GM12801 (cell line): ENCODE measurements around the gene PCDH15.

Experiments
- TF ChIP-seq, protein P1 (sequence below): IDR thresholded peaks from one replicate; pipeline ENCODE4 v1.5.1; 2011; ENCODE audit warnings: control low read depth; ENCODE audit not compliant: insufficient read length; ENCODE audit errors: extremely low read depth

PCDH15 gene

DNA sequence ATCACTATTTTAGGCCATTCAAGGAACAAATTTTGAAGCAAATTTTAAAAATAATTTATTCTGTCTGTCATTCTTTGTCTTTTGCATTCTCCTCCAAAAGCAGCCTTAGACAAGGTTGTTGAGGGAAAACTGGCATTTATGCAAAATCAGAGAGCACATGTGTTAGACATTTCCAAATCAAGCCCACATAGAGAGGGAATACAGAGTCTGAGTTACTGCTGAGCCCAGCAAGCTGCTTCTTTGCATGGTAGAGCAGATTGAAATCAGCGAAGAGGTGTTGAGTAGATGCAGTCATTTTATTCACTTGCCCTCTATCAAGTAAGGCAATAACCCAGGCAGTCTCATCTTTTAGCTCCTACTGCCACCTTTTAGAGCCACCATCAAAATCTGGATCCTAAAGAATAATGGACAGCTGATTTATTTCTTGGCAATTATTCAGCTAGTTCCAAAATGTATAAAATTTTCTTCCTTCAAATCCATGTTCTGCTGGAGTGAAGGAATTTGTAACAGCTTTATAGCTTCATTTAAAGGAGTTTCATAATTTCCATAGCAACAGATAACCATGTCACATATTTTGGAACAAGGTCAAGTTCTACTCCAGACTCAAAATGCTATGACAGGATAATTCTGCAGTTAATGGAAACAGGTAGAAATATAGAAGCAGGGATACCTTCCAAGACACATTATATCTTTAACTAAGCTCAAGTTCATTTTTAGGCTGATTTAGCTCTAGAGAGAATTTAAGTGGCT lies 7.3 kb upstream of the PCDH15 start:
- TF ChIP-seq, protein P1, sequence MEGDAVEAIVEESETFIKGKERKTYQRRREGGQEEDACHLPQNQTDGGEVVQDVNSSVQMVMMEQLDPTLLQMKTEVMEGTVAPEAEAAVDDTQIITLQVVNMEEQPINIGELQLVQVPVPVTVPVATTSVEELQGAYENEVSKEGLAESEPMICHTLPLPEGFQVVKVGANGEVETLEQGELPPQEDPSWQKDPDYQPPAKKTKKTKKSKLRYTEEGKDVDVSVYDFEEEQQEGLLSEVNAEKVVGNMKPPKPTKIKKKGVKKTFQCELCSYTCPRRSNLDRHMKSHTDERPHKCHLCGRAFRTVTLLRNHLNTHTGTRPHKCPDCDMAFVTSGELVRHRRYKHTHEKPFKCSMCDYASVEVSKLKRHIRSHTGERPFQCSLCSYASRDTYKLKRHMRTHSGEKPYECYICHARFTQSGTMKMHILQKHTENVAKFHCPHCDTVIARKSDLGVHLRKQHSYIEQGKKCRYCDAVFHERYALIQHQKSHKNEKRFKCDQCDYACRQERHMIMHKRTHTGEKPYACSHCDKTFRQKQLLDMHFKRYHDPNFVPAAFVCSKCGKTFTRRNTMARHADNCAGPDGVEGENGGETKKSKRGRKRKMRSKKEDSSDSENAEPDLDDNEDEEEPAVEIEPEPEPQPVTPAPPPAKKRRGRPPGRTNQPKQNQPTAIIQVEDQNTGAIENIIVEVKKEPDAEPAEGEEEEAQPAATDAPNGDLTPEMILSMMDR, result no peak

DNA sequence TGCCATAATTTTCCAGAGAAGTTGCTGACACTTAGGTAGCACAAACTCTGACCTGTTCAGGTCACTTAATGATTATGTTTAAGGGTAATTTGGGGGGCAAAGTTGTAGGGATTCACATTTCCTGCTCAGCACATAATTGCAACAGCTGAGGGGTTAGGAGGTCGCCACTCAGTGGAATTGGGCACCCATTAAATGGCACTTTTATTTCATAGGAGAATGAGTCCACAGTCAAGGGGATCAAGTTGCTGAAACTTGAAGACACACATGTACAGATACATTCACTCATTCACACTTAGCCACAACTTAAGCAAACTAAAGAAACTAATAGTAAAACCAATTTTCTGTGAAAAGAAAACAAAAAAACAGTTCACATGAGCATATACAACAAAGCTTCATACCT lies 1.5 kb downstream of the PCDH15 start:
- TF ChIP-seq, protein P1, result no peak

DNA sequence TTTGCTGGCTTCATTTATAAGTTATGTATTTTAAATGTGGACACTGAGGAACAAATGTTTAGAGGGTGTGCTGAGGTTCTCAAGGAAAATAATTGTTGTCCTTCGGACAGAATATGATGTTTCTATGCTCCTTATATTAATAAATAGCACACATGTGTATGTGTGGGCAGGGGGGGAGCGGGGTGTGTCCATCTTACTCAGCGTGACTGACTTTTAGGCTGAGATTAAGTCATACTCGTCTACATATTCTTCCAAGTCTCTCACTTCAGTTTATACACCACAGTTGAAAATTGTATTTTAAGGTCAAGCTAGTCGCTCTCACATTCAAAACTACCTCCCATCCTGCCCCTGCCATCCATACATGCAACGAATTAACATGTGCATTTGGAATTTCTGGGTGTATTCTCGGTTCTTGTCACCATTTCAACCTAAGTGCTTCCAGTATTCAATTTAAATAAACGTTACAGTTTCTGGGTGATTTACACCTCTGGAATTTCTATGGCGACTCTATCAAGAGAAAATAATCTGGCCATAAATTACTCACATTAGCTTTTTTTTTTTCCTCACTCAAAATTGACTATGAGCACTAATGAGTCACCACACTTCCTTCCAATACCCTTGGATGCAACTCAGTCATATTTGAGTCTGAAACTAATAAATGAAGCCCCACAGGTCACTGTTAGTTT lies 3.3 kb downstream of the PCDH15 start:
- TF ChIP-seq, protein P1, result no peak

DNA sequence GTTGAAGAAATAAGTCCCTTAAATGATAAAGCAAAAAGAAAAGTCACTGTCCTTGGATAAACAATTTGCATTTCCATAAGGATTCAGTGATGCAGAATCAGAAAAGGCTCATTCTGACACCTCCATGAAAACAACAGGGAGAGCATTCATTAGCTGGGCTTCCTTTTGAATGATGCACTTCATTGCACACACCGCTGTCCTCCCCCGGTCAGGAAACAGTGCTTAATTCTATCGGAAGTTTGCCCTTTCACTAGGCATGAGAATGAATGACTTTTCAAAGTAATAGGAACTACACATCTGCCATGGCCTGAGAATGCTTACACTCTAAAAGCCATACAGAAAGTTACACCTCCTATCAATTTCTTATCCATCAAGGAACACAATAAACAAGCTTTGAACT lies 4.2 kb downstream of the PCDH15 start:
- TF ChIP-seq, protein P1, result no peak

DNA sequence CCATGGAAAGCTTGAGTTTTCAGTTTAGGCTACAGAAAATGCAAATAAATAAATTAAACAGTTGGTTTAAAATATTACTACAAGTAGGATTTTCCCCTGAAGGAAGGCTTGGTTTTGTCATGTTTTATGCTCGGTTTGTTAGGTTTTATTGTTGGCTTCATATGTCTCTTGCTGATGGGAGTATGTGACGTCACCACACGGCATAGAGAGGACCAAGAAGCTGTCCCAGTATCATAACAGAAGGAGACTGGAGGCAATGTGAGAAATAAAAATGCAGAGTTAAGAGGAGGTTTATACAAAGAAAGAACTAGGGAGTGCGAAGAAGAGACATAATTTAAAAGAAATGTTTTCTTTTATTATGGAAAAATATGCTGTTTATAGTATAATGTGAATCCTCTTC lies 24.4 kb downstream of the PCDH15 start:
- TF ChIP-seq, protein P1, result no peak

DNA sequence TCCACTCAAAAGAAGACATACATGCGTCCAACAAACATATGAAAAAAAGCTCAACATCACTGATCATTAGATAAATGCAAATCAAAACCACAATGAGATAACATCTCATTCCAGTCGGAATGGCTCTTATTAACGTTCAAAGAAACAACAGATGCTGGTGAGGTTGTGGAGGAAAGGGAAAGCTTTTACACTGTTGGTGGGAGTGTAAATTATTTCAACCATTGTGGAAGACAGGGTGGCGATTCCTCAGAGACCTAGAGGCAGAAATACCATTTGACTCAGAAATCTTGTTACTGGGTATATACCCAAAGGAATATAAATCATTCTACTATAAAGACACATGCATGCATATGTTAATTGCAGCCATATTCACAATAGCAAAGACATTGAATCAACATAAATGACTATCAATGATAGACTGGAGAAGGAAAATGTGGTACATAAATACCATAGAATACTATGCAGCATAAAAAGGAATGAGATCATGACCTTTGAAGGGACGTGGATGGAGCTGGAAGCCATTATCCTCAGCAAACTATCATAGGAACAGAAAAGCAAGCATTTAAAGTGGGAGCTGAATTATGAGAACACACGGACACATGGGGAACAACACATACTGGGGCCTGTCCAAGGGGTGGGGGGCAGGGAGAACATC lies 28.4 kb downstream of the PCDH15 start:
- TF ChIP-seq, protein P1, result no peak

DNA sequence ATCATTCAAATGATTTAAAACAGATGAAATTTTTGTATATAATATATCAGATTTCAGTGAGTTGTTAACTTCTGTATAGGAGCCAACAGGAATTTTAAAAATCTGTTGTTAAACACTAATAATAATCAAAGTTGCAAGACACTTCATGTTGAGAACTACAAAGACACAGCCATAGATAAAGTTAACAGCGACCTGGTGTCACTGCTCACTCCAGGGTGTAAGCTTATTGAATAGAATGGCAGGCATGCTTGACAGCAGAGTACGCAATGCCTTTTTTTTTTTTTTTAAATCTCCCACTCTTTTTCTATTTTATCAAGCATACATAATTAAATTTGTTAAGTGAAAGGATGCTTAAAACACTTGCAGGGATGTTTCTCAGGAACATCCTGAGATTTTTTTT lies 32.0 kb downstream of the PCDH15 start:
- TF ChIP-seq, protein P1, result no peak
